ENCODE data around the gene WDFY2.

The WDFY2 gene

GRCh38 chr13:51747438-51748434, 163.5 kb downstream of the WDFY2 start:
- no peak for ATAC-seq (ENCODE audit: insufficient read depth, low read depth)
- TF ChIP-seq EZH2 (IDR thresholded peaks at IDR 0.05; ENCODE audit: borderline replicate concordance, low read depth, low read length, severe bottlenecking) (no peak), CTCF (IDR thresholded peaks at IDR 0.05; ENCODE audit: borderline replicate concordance, extremely low read depth, low read length, poor library complexity, severe bottlenecking) (no peak)
- no peak for DNase-seq
- peaks cover 13% of the 10 kb centered on the region for H3K9me3 ChIP-seq (ENCODE audit: insufficient read depth, low read length, severe bottlenecking)
- no peak overlapping the region for H3K9ac ChIP-seq (ENCODE audit: low read depth, low read length)
- H3K27ac ChIP-seq (ENCODE audit: low read length) = no peak overlapping the region
- H3K36me3 ChIP-seq (ENCODE audit: insufficient read depth, low read length) = peaks cover 31% of the 10 kb centered on the region
- no peaks in the 10 kb centered on the region for H3K27me3 ChIP-seq (ENCODE audit: insufficient read depth, low read length, poor library complexity)
- no peaks in the 10 kb centered on the region for H4K20me1 ChIP-seq (ENCODE audit: insufficient read depth, low read length)
- H3K79me2 ChIP-seq (ENCODE audit: insufficient read depth, low read length) = no peaks in the 10 kb centered on the region
- H2AFZ ChIP-seq (ENCODE audit: low read depth, low read length) = no peak overlapping the region
- H3K4me3 ChIP-seq (ENCODE audit: low read depth in 1 of 2, low read length in 2 of 2) = no peak overlapping the region
- no peaks in the 10 kb centered on the region for H3K4me1 ChIP-seq (ENCODE audit: insufficient read depth, low read length)
- no peak overlapping the region for H3K4me2 ChIP-seq (ENCODE audit: insufficient read depth, low read length)

GRCh38 chr13:51756651-51757050, 172.4 kb downstream of the WDFY2 start:
- H4K20me1 ChIP-seq (ENCODE audit: insufficient read depth, low read length) = no peaks in the 10 kb centered on the region; the same call in 1 of the 2 replicates
- TF ChIP-seq CTCF (IDR thresholded peaks at IDR 0.05; ENCODE audit: borderline replicate concordance, extremely low read depth, low read length, poor library complexity, severe bottlenecking) (no peak), EZH2 (IDR thresholded peaks at IDR 0.05; ENCODE audit: borderline replicate concordance, low read depth, low read length, severe bottlenecking) (no peak)
- no peak overlapping the region for H2AFZ ChIP-seq (ENCODE audit: low read depth, low read length)
- no peaks in the 10 kb centered on the region for H3K79me2 ChIP-seq (ENCODE audit: insufficient read depth, low read length)
- H3K9me3 ChIP-seq (ENCODE audit: insufficient read depth, low read length, severe bottlenecking) = no peaks in the 10 kb centered on the region
- H3K4me3 ChIP-seq (ENCODE audit: low read depth in 1 of 2, low read length in 2 of 2) = no peak overlapping the region
- H3K4me1 ChIP-seq (ENCODE audit: insufficient read depth, low read length) = no peaks in the 10 kb centered on the region
- no peak overlapping the region for H3K27ac ChIP-seq (ENCODE audit: low read length)
- no peak overlapping the region for H3K9ac ChIP-seq (ENCODE audit: low read depth, low read length)
- ATAC-seq (ENCODE audit: insufficient read depth, low read depth) = no peak
- no peak for DNase-seq
- H3K4me2 ChIP-seq (ENCODE audit: insufficient read depth, low read length) = no peak overlapping the region
- H3K27me3 ChIP-seq (ENCODE audit: insufficient read depth, low read length, poor library complexity) = no peaks in the 10 kb centered on the region
- peaks cover 32% of the 10 kb centered on the region for H3K36me3 ChIP-seq (ENCODE audit: insufficient read depth, low read length)

GRCh38 chr13:51758691-51759090, 174.4 kb downstream of the WDFY2 start:
- Histone ChIP-seq H3K9me3 (ENCODE audit: insufficient read depth, low read length, severe bottlenecking) (no peaks in the 10 kb centered on the region), H3K9ac (ENCODE audit: low read depth, low read length) (no peak overlapping the region), H3K79me2 (ENCODE audit: insufficient read depth, low read length) (no peaks in the 10 kb centered on the region), H3K4me3 (ENCODE audit: low read depth in 1 of 2, low read length in 2 of 2) (no peak overlapping the region), H4K20me1 (ENCODE audit: insufficient read depth, low read length) (no peaks in the 10 kb centered on the region; the same call in 1 of the 2 replicates), H3K36me3 (ENCODE audit: insufficient read depth, low read length) (peaks cover 23% of the 10 kb centered on the region), H3K27me3 (ENCODE audit: insufficient read depth, low read length, poor library complexity) (no peaks in the 10 kb centered on the region), H3K4me1 (ENCODE audit: insufficient read depth, low read length) (no peaks in the 10 kb centered on the region), H3K27ac (ENCODE audit: low read length) (no peak overlapping the region), H3K4me2 (ENCODE audit: insufficient read depth, low read length) (no peak overlapping the region), H2AFZ (ENCODE audit: low read depth, low read length) (no peak overlapping the region)
- ATAC-seq (ENCODE audit: insufficient read depth, low read depth) (no peak), DNase-seq (no peak)
- TF ChIP-seq EZH2 (IDR thresholded peaks at IDR 0.05; ENCODE audit: borderline replicate concordance, low read depth, low read length, severe bottlenecking) = no peak
- no peak for TF ChIP-seq CTCF (IDR thresholded peaks at IDR 0.05; ENCODE audit: borderline replicate concordance, extremely low read depth, low read length, poor library complexity, severe bottlenecking)
